HCT116 (cell line): Measurements from ENCODE around the gene FAM131C. TPM values are rescaled to one million over a fixed set of nuclear protein-coding genes. Genes with fewer than 3 reads are reported as not detected.

ENCODE experiments used
- ATAC-seq: fragments of 200-7000 bp; cut with Tn5 transposase; 2 replicates; pipeline ENCODE4 v1.9.1; 2020; ENCODE audit warnings: mild to moderate bottlenecking, moderate library complexity
- BruUV-seq: library from RNA; stranded (reverse); fragments of 400-500 nt; replicated peaks from 2 replicates; lab custom pipeline; 2021; lab: Mats Ljungman, UMichigan
- CTCF ChIA-PET: fragments of 300-600 bp; sonication (Branson Sonifier 250); formaldehyde crosslinking; loops from one replicate; lab custom pipeline; 2021; ENCODE audit warnings: antibody characterized with exemption; lab: Charles Lee
- POLR2A ChIA-PET: fragments of 300-600, 350-600 bp; sonication (Branson Sonifier 250); formaldehyde crosslinking; loops from one replicate; lab custom pipeline; 2021; ENCODE audit warnings: antibody characterized with exemption; lab: Charles Lee
- RAD21 ChIA-PET, 2 experiments: fragments of 300-600 bp; sonication (Branson Sonifier 250); formaldehyde crosslinking; loops; one replicate each; lab custom pipeline; 2023; ENCODE audit warnings: low total read pairs in 2 of 2; ENCODE audit not compliant: uncharacterized antibody in 2 of 2, unreplicated experiment in 2 of 2, low non-redundant PET in 1 of 2; lab: Charles Lee
- DNase-seq: peaks from one replicate; pipeline ENCODE4 v3.0.0-alpha.2; 2010; ENCODE audit warnings: low read depth, low spot score
- H2AFZ ChIP-seq: fragments of 200-600 bp; shearing (Covaris generic), sonication (generic); 2 replicates; pipeline ENCODE4 v1.6.1; 2017; ENCODE audit warnings: low read depth, mixed run types, mixed read lengths, antibody characterized with exemption, low read length; ENCODE audit not compliant: poor library complexity, severe bottlenecking
- H3K27ac ChIP-seq: 2 replicates; pipeline ENCODE4 v1.5.1; 2012; ENCODE audit warnings: low read depth, low read length
- H3K27me3 ChIP-seq: fragments of 200-600 bp; sonication (generic); 2 replicates; pipeline ENCODE4 v1.6.1; 2016; ENCODE audit warnings: mixed run types, low read length, mixed read lengths; ENCODE audit not compliant: insufficient read depth
- H3K36me3 ChIP-seq, 2 experiments: fragments of 200-500 bp in 1 of 2; fragments of 200-600 bp in 1 of 2; sonication (Bioruptor generic) in 1 of 2; sonication (generic) in 1 of 2; 2 replicates each; pipeline versions ENCODE4 v1.5.1 to v1.6.1; 2014 to 2016; ENCODE audit warnings: low read length in 2 of 2, inconsistent platforms in 1 of 2, mixed read lengths in 1 of 2, mixed run types in 1 of 2; ENCODE audit not compliant: insufficient read depth in 2 of 2, control insufficient read depth in 1 of 2
- H3K4me1 ChIP-seq, 2 experiments: fragments of 200-600 bp in 1 of 2; sonication (generic) in 1 of 2; 2 replicates each; pipeline versions ENCODE4 v1.5.1 to v1.6.1; 2012 to 2017; ENCODE audit warnings: low read length in 2 of 2, inconsistent platforms in 1 of 2, mild to moderate bottlenecking in 1 of 2, mixed read lengths in 1 of 2, mixed run types in 1 of 2, moderate library complexity in 1 of 2; ENCODE audit not compliant: insufficient read depth in 2 of 2, control insufficient read depth in 1 of 2
- H3K4me2 ChIP-seq: fragments of 200-600 bp; sonication (generic); 2 replicates; pipeline ENCODE4 v1.6.1; 2017; ENCODE audit warnings: mixed run types, low read length, mixed read lengths
- H3K4me3 ChIP-seq, 2 experiments: fragments of 200-600 bp in 1 of 2; sonication (generic) in 1 of 2; replicated peaks in 1 of 2; 2 replicates each; pipeline ENCODE4 v1.5.1; 2011 to 2016; ENCODE audit warnings: low read length in 2 of 2, control low read depth in 1 of 2, low read depth in 1 of 2, mild to moderate bottlenecking in 1 of 2, mixed read lengths in 1 of 2, mixed run types in 1 of 2
- H3K79me2 ChIP-seq: fragments of 200-600 bp; sonication (generic); 2 replicates; pipeline ENCODE4 v1.6.1; 2017; ENCODE audit warnings: mild to moderate bottlenecking, mixed run types, low read length, moderate library complexity, mixed read lengths; ENCODE audit not compliant: insufficient read depth
- H3K9ac ChIP-seq: fragments of 200-600 bp; sonication (generic); 2 replicates; pipeline ENCODE4 v1.6.1; 2016; ENCODE audit warnings: low read length, mixed read lengths
- H3K9me2 ChIP-seq: fragments of 200-600 bp; sonication (generic), shearing (Covaris generic); 2 replicates; pipeline ENCODE4 v1.6.1; 2017; ENCODE audit warnings: mixed run types, mild to moderate bottlenecking, moderate library complexity; ENCODE audit not compliant: insufficient read depth
- H3K9me3 ChIP-seq, 2 experiments: fragments of 200-500 bp in 1 of 2; fragments of 200-600 bp in 1 of 2; sonication (Bioruptor generic) in 1 of 2; sonication (generic) in 1 of 2; 2 replicates each; pipeline ENCODE4 v1.6.1; 2014 to 2017; ENCODE audit warnings: low read length in 2 of 2, mixed read lengths in 2 of 2, inconsistent platforms in 1 of 2, low read depth in 1 of 2, mild to moderate bottlenecking in 1 of 2, mixed run types in 1 of 2, moderate library complexity in 1 of 2; ENCODE audit not compliant: control insufficient read depth in 1 of 2, insufficient read depth in 1 of 2
- H4K20me1 ChIP-seq: fragments of 200-600 bp; sonication (generic), shearing (Covaris generic); 2 replicates; pipeline ENCODE4 v1.6.1; 2017; ENCODE audit warnings: mixed run types, mild to moderate bottlenecking, moderate library complexity; ENCODE audit not compliant: insufficient read depth
- EZH2 ChIP-seq: fragments of 200-600 bp; sonication (generic); IDR thresholded peaks from 2 replicates; pipeline ENCODE4 v1.6.1; 2017; ENCODE audit warnings: antibody characterized with exemption, mixed run types
- POLR2AphosphoS5 ChIP-seq: IDR thresholded peaks from 2 replicates; pipeline ENCODE4 v1.6.1; 2011; ENCODE audit warnings: mild to moderate bottlenecking, low read depth, low read length, moderate library complexity
- RAD21 ChIP-seq: IDR thresholded peaks from 2 replicates; pipeline ENCODE4 v1.6.1; 2012; ENCODE audit warnings: low read depth, mild to moderate bottlenecking
- SIN3A ChIP-seq: IDR thresholded peaks from 2 replicates; pipeline ENCODE4 v1.6.1; 2012; ENCODE audit warnings: low read depth
- SP1 ChIP-seq: IDR thresholded peaks from 2 replicates; pipeline ENCODE4 v1.6.1; 2012; ENCODE audit warnings: low read depth
- TCF7L2 ChIP-seq: IDR thresholded peaks from 2 replicates; pipeline ENCODE4 v1.7.0; 2011; ENCODE audit warnings: borderline replicate concordance, inconsistent platforms; ENCODE audit not compliant: insufficient read depth, insufficient read length; ENCODE audit errors: extremely low read depth
- ZFX ChIP-seq: fragments of 450-650 bp; IDR thresholded peaks from 2 replicates; pipeline ENCODE4 v1.6.1; 2017
- ZNF274 ChIP-seq: fragments of 200-500 bp; sonication (Bioruptor generic); IDR thresholded peaks from 2 replicates; pipeline ENCODE4 v1.6.1; 2014; ENCODE audit warnings: mild to moderate bottlenecking, low read depth, low read length, inconsistent platforms
- intact Hi-C: fragments of 100-400 bp; cut with micrococcal nuclease; formaldehyde crosslinking; loops from 2 replicates; pipeline ENCODE4 v1.10.0; 2022
- total RNA-seq: library from RNA; stranded (reverse); gene quantifications from one replicate; pipeline ENCODE4 v1.2.1, GENCODE V29; 2021; ENCODE audit not compliant: unreplicated experiment
- TF ChIP-seq, protein P1 (sequence below): IDR thresholded peaks from 2 replicates; pipeline ENCODE4 v1.6.1; 2012

FAM131C gene
- total RNA-seq, 1 experiment from 2014 or later: 11.6 TPM

DNA sequence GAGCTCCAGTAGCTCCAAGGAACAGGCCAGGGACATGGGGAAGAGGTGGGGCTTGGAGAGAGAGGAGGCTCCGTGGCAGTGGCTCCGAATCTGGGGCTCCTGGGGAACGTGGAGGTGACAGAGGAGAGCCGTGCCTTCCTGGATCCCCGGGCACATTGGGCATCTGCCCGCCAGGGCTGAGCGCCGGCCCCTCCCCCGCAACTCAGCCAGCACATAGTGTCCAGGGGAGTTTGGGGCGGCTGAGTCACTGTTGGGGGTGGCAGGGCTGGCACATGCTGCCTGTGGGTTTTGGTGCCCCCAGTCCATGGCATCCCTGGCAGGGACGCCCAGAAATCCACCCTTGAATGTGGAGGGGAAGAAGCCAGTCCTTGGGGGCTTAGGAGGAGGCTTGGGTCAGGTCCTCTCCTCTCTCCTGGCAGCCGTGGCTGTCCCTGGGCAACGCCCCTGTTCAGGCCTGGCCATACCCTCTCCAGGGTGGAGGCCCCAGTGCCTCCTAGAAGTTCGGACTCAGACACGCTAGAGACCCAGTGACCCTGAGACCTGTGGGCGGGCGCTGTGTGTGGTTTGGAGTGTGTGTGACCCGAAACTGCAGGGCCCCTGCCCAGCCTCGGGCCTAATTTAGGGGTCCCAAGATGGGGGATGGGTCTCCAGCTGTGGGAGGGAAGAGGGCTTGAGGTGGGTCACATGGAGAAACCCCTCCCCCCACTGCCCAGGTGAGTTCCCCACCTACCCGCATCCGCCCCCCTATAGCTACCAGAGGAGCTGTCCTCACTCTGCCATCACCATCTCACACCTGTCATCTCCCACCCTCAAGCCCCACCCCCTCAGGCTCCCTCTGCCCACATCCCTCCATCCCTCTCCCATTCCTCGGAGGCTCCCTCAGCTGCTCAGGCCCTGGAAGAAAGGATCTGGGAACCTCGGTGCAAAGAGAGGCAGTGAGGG, 57.2 kb downstream of the FAM131C start:
- CTCF ChIA-PET: no interaction called here
- DNase-seq (no peak), ATAC-seq (no peak)
- RAD21 ChIA-PET: no interaction called here
- Histone ChIP-seq H3K9ac (no peak overlapping the region), H2AFZ (no peak overlapping the region), H3K9me2 (no peaks in the 10 kb centered on the region), H3K27me3 (no peaks in the 10 kb centered on the region), H4K20me1 (no peaks in the 10 kb centered on the region), H3K4me1 (peaks cover 10 to 32% of the 10 kb centered on the region in 2 experiments), H3K9me3 (no peaks in the 10 kb centered on the region), H3K79me2 (no peaks in the 10 kb centered on the region), H3K27ac (no peak overlapping the region), H3K4me2 (no peak overlapping the region), H3K4me3 (no peak overlapping the region), H3K36me3 (no peaks in the 10 kb centered on the region)
- POLR2A ChIA-PET: no interaction called here
- TF ChIP-seq ZNF274: no peak
- no TSS peak for BruUV-seq
- intact Hi-C loops: no loop called here

DNA sequence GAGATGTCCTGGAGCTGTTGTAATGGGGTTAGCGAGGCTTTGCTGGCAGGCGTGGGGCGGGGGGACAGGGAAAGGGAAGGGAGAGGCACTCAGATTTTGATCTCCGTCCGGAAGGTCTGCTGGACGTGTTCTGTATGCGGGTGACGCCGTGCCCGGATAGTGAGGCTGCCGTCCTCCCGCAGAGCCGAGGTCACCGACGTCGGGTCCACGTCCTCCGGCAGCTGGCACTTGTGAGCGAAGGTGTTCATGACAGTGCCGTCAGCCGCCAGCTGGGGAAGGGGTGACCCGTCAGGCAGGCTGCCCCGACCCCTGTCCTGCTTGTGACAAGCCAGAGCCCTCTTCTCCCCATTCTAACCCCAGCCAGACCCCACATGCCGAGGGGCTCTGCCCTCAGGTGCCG, 58.0 kb downstream of the FAM131C start:
- RAD21 ChIA-PET: no interaction called here
- ATAC-seq (no peak), DNase-seq (no peak)
- no peaks in the 10 kb centered on the region for H3K79me2 ChIP-seq
- H3K27me3 ChIP-seq: no peaks in the 10 kb centered on the region
- no peaks in the 10 kb centered on the region for H3K36me3 ChIP-seq
- no peak overlapping the region for H3K4me2 ChIP-seq
- H2AFZ ChIP-seq: no peak overlapping the region
- no peaks in the 10 kb centered on the region for H3K9me2 ChIP-seq
- no peak overlapping the region for H3K4me3 ChIP-seq
- no peak for TF ChIP-seq ZNF274
- TF ChIP-seq RAD21: no peak
- TF ChIP-seq ZFX: no peak
- TF ChIP-seq POLR2AphosphoS5: no peak
- no peak for TF ChIP-seq TCF7L2
- no peak for TF ChIP-seq SIN3A
- no peak for TF ChIP-seq EZH2
- TF ChIP-seq SP1: no peak
- TF ChIP-seq, protein P1, sequence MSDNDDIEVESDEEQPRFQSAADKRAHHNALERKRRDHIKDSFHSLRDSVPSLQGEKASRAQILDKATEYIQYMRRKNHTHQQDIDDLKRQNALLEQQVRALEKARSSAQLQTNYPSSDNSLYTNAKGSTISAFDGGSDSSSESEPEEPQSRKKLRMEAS: no peak
- POLR2A ChIA-PET: no interaction called here
- H4K20me1 ChIP-seq: no peaks in the 10 kb centered on the region
- intact Hi-C loops: no loop called here
- H3K4me1 ChIP-seq: peaks cover 10 to 32% of the 10 kb centered on the region in 2 experiments
- H3K9ac ChIP-seq: no peak overlapping the region
- CTCF ChIA-PET: no interaction called here
- no peaks in the 10 kb centered on the region for H3K9me3 ChIP-seq
- no peak overlapping the region for H3K27ac ChIP-seq
- BruUV-seq: no TSS peak
